Chondrocyte (in vitro differentiated cells): ENCODE data around the gene KCNAB1. TPM values are rescaled to one million over a fixed set of nuclear protein-coding genes. Genes with fewer than 3 reads are reported as not detected.

Source experiments
- DNase-seq: peaks from one replicate; pipeline ENCODE4 v3.0.0; 2021; ENCODE audit warnings: mixed read lengths, low spot score
- H3K27ac Mint-ChIP-seq: one replicate; pipeline ENCODE4 v1.8.0; 2021; ENCODE audit warnings: mild to moderate bottlenecking, moderate library complexity, mixed read lengths; ENCODE audit not compliant: unreplicated experiment
- H3K27me3 Mint-ChIP-seq: 2 replicates; pipeline ENCODE4 v1.8.0; 2021; ENCODE audit warnings: low read depth, mixed read lengths
- H3K36me3 Mint-ChIP-seq: 2 replicates; pipeline ENCODE4 v1.8.0; 2021; ENCODE audit warnings: low read depth, mixed read lengths
- H3K4me1 Mint-ChIP-seq: 2 replicates; pipeline ENCODE4 v1.8.0; 2021; ENCODE audit warnings: low read depth, mild to moderate bottlenecking, mixed read lengths
- H3K4me3 Mint-ChIP-seq: one replicate; pipeline ENCODE4 v1.8.0; 2021; ENCODE audit warnings: mild to moderate bottlenecking, moderate library complexity, mixed read lengths; ENCODE audit not compliant: unreplicated experiment
- H3K9me3 Mint-ChIP-seq: 2 replicates; pipeline ENCODE4 v1.8.0; 2021; ENCODE audit warnings: low read depth, mixed read lengths
- CTCF ChIP-seq: fragments of 200-600 bp; sonication (generic); IDR thresholded peaks from 2 replicates; pipeline ENCODE4 v1.5.0; 2021; ENCODE audit warnings: antibody characterized with exemption, mild to moderate bottlenecking, moderate library complexity
- total RNA-seq: library from RNA; stranded (reverse); gene quantifications from 3 replicates; pipeline ENCODE4 v1.2.1, GENCODE V29; 2021

Gene KCNAB1
- total RNA-seq, 1 donor from 2014 or later: 3.4 TPM

- Mint-ChIP-seq H3K27me3 (no peaks in the 10 kb centered on the region), H3K27ac (no peak overlapping the region), H3K36me3 (no peaks in the 10 kb centered on the region), H3K9me3 (no peaks in the 10 kb centered on the region), H3K4me3 (no peak overlapping the region), H3K4me1 (peaks cover 30% of the 10 kb centered on the region)
- no peak for TF ChIP-seq CTCF
- DNase-seq: no peak
Observed at GRCh38 chr3:156518726-156519125, 398.3 kb downstream of the KCNAB1 start.

GRCh38 chr3:156519758-156520162 lies 399.4 kb downstream of the KCNAB1 start:
- H3K36me3 Mint-ChIP-seq: peaks cover 3% of the 10 kb centered on the region
- H3K4me1 Mint-ChIP-seq: peaks cover 30% of the 10 kb centered on the region
- H3K27ac Mint-ChIP-seq: no peak overlapping the region
- H3K4me3 Mint-ChIP-seq: no peak overlapping the region
- no peaks in the 10 kb centered on the region for H3K9me3 Mint-ChIP-seq
- no peak for TF ChIP-seq CTCF
- DNase-seq: no peak
- H3K27me3 Mint-ChIP-seq: no peaks in the 10 kb centered on the region

GRCh38 chr3:156522673-156523072 lies 402.3 kb downstream of the KCNAB1 start:
- peaks cover 11% of the 10 kb centered on the region for H3K4me1 Mint-ChIP-seq
- H3K27ac Mint-ChIP-seq: no peak overlapping the region
- no peak overlapping the region for H3K4me3 Mint-ChIP-seq
- H3K9me3 Mint-ChIP-seq: no peaks in the 10 kb centered on the region
- H3K27me3 Mint-ChIP-seq: no peaks in the 10 kb centered on the region
- DNase-seq: no peak
- peaks cover 3% of the 10 kb centered on the region for H3K36me3 Mint-ChIP-seq
- TF ChIP-seq CTCF: no peak

GRCh38 chr3:156525808-156526207 lies 405.4 kb downstream of the KCNAB1 start:
- Mint-ChIP-seq H3K36me3 (peaks cover 3% of the 10 kb centered on the region), H3K27ac (no peak overlapping the region), H3K4me3 (no peak overlapping the region), H3K27me3 (no peaks in the 10 kb centered on the region), H3K4me1 (peaks cover 11% of the 10 kb centered on the region), H3K9me3 (no peaks in the 10 kb centered on the region)
- no peak for TF ChIP-seq CTCF
- no peak for DNase-seq

GRCh38 chr3:156527060-156527459 lies 406.7 kb downstream of the KCNAB1 start:
- Mint-ChIP-seq H3K4me1 (peaks cover 11% of the 10 kb centered on the region), H3K4me3 (no peak overlapping the region), H3K27me3 (no peaks in the 10 kb centered on the region), H3K9me3 (no peaks in the 10 kb centered on the region), H3K36me3 (peaks cover 3% of the 10 kb centered on the region), H3K27ac (no peak overlapping the region)
- no peak for DNase-seq
- TF ChIP-seq CTCF: no peak
